Immature natural killer cell (primary cell): ENCODE measurements around the gene WDR54. TPM values are rescaled to one million over a fixed set of nuclear protein-coding genes. Genes with fewer than 3 reads are reported as not detected.
A peak's percentile ranks its signal among the peaks of the same experiment; 100 is the strongest.

Experiments used
- DNase-seq, 3 donors: peaks; one replicate each; pipeline ENCODE4 v3.0.0; 2022; ENCODE audit warnings: mixed read lengths in 1 of 3
- H3K27ac Mint-ChIP-seq, 6 donors: one replicate each; pipeline ENCODE4 v1.8.0; 2020; ENCODE audit warnings: mixed read lengths in 6 of 6, mild to moderate bottlenecking in 5 of 6, inconsistent platforms in 4 of 6, moderate library complexity in 3 of 6
- H3K27me3 Mint-ChIP-seq, 3 donors: one replicate each; pipeline ENCODE4 v1.8.0; 2020 to 2021; ENCODE audit warnings: low read depth in 3 of 3, mild to moderate bottlenecking in 3 of 3, mixed read lengths in 3 of 3, moderate library complexity in 3 of 3, inconsistent platforms in 1 of 3
- H3K36me3 Mint-ChIP-seq, 3 donors: one replicate each; pipeline ENCODE4 v1.8.0; 2020; ENCODE audit warnings: mixed read lengths in 3 of 3, inconsistent platforms in 2 of 3, mild to moderate bottlenecking in 2 of 3
- H3K4me1 Mint-ChIP-seq, 2 donors: one replicate each; pipeline ENCODE4 v1.8.0; 2020; ENCODE audit warnings: inconsistent platforms in 2 of 2, mild to moderate bottlenecking in 2 of 2, mixed read lengths in 2 of 2, moderate library complexity in 1 of 2
- H3K4me3 Mint-ChIP-seq, 5 donors: one replicate each; pipeline ENCODE4 v1.8.0; 2020; ENCODE audit warnings: mild to moderate bottlenecking in 5 of 5, mixed read lengths in 5 of 5, inconsistent platforms in 3 of 5, moderate library complexity in 3 of 5
- H3K9me3 Mint-ChIP-seq, 6 donors: one replicate each; pipeline ENCODE4 v1.8.0; 2020; ENCODE audit warnings: mild to moderate bottlenecking in 6 of 6, mixed read lengths in 6 of 6, inconsistent platforms in 4 of 6, moderate library complexity in 3 of 6
- polyA plus RNA-seq, 3 donors: library from polyadenylated mRNA; unstranded; fragments of 300-500 nt; fragmentation: Illumina TruSeq; gene quantifications; one replicate each; pipeline ENCODE4 v1.2.3, GENCODE V29; 2021

The WDR54 gene
- polyA plus RNA-seq, 3 donors from 2014 or later = 38.0 to 94.8 (median 47.7) TPM

DNA sequence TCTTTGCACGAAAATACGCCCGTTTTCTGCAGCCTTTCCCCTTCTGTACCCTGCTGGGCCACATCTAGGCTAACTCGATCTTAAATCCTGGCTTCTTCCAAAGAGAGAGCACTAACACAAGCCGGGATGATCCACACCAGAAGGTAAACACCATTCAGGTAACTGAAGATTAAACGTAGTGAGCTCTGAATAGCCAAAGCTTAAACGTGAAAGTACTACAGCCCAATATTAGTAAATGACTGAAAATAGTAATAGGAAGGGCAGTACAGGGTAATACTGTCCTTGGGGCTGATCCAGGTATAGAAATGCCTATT is 51.4 kb downstream of the WDR54 start:
- Mint-ChIP-seq H3K27me3 (peaks cover 9 to 22% (median 17%) of the 10 kb centered on the region in 3 donors), H3K4me1 (peaks cover 27 to 28% of the 10 kb centered on the region in 2 donors), H3K36me3 (peaks cover 7 to 16% (median 8%) of the 10 kb centered on the region in 3 donors), H3K4me3 (peak overlapping the region; percentile 90 to 99 (median 97)), H3K9me3 (no peaks in the 10 kb centered on the region), H3K27ac (peak overlapping the region; percentile 94 to 100 (median 100))
- DNase-seq = no peak

DNA sequence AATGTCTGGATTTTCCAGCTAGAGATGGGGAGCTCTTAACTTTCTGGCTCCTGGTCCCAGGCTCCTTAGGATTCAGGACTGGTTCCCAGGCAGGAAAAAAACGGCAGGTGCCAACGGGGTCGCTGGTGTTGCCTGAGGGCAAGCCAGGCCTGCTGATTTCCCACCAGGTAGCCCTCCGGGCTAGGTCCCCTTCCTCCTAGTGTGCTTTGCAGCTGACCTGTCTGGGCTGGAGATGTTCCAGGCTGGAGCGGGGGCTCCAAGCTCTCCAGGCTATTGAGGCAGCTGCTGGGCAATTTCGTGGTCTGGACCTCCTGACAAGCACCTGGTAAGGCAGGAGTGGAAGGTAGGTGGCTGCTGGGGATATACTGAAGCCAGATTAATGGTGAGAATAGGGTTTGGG is 53.0 kb downstream of the WDR54 start:
- Mint-ChIP-seq H3K4me1 (peaks cover 27 to 28% of the 10 kb centered on the region in 2 donors), H3K27ac (peak overlapping the region in 4 of 6 donors; percentile 45 to 71 (median 63)), H3K9me3 (no peaks in the 10 kb centered on the region), H3K27me3 (peaks cover 9 to 22% (median 17%) of the 10 kb centered on the region in 3 donors), H3K36me3 (peaks cover 7 to 16% (median 8%) of the 10 kb centered on the region in 3 donors), H3K4me3 (peak overlapping the region in 1 of 5 donors; percentile 25)
- DNase-seq = no peak

DNA sequence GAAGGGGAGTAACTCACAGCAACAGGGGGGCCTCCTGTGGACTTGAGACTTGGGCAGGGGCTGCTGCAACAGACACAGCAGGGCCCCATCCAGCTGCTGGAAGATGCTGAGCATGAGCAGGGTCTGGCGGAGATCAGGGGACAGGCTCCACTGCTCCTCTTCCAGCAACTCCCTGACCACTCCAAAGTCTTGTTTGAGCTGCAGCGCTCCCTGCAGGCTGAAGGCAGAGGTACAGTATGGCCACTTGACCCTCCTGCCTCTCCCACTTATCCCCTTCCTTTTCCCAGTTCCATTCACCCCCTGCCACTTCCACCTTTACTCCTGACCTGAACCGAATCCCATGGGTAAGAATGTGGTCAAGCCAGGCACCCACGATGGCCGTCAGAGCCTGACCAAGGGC is 53.4 kb downstream of the WDR54 start:
- no peaks in the 10 kb centered on the region for H3K9me3 Mint-ChIP-seq
- peak overlapping the region in 1 of 6 donors; percentile 51 for H3K27ac Mint-ChIP-seq
- H3K4me3 Mint-ChIP-seq = no peak overlapping the region
- H3K4me1 Mint-ChIP-seq = peaks cover 28 to 29% of the 10 kb centered on the region in 2 donors
- peaks cover 9 to 22% (median 17%) of the 10 kb centered on the region in 3 donors for H3K27me3 Mint-ChIP-seq
- H3K36me3 Mint-ChIP-seq = peaks cover 7 to 18% (median 8%) of the 10 kb centered on the region in 3 donors
- DNase-seq = no peak

Other genes starting within 250 kb of the WDR54 start
- gene MOB1A, start 242.9 kb upstream of the WDR54 start, polyA plus RNA-seq = 100 to 1,000 TPM; 198 to 215 (median 208) TPM
- gene MTHFD2, start 223.1 kb upstream of the WDR54 start, polyA plus RNA-seq = 10 to 100 TPM; 20.3 to 25.8 (median 20.4) TPM
- gene SLC4A5, start 78.3 kb upstream of the WDR54 start, polyA plus RNA-seq = not detected
- gene DCTN1, start 41.4 kb upstream of the WDR54 start, polyA plus RNA-seq = 100 to 1,000 TPM in 1 of 3 donors, 10 to 100 TPM in 2; 38.0 to 106 (median 50.9) TPM
- 1 to 10 TPM in 2 of 3 donors, not detected in 1; 1.6 TPM for gene C2orf81, start 111 bp upstream of the WDR54 start, polyA plus RNA-seq
- gene RTKN, start 20.2 kb downstream of the WDR54 start, polyA plus RNA-seq = 10 to 100 TPM in 1 of 3 donors, 1 to 10 TPM in 2; 5.8 to 10.8 (median 8.4) TPM
- gene INO80B, start 33.4 kb downstream of the WDR54 start, polyA plus RNA-seq = 10 to 100 TPM in 1 of 3 donors, 1 to 10 TPM in 2; 3.9 to 11.1 (median 9.3) TPM
- 10 to 100 TPM; 45.6 to 56.1 (median 54.0) TPM for gene WBP1, start 36.7 kb downstream of the WDR54 start, polyA plus RNA-seq
- gene MOGS, start 43.7 kb downstream of the WDR54 start, polyA plus RNA-seq = 10 to 100 TPM; 45.1 to 73.5 (median 46.7) TPM
- 100 to 1,000 TPM in 2 of 3 donors, 10 to 100 TPM in 1; 83.8 to 152 (median 119) TPM for gene MRPL53, start 51.0 kb downstream of the WDR54 start, polyA plus RNA-seq
- 10 to 100 TPM in 1 of 3 donors, 1 to 10 TPM in 2; 4.1 to 16.6 (median 4.4) TPM for gene CCDC142, start 61.3 kb downstream of the WDR54 start, polyA plus RNA-seq
- gene TTC31, start 61.4 kb downstream of the WDR54 start, polyA plus RNA-seq = 10 to 100 TPM; 15.9 to 35.1 (median 31.9) TPM
- not detected for gene LBX2, start 77.9 kb downstream of the WDR54 start, polyA plus RNA-seq
- gene PCGF1, start 86.0 kb downstream of the WDR54 start, polyA plus RNA-seq = 10 to 100 TPM; 18.8 to 22.8 (median 19.5) TPM
- not detected for gene TLX2, start 92.7 kb downstream of the WDR54 start, polyA plus RNA-seq
- not detected for gene DQX1, start 104.5 kb downstream of the WDR54 start, polyA plus RNA-seq
- 100 to 1,000 TPM; 107 to 126 (median 118) TPM for gene AUP1, start 108.0 kb downstream of the WDR54 start, polyA plus RNA-seq
- gene HTRA2, start 108.2 kb downstream of the WDR54 start, polyA plus RNA-seq = 10 to 100 TPM; 26.5 to 27.2 (median 27.0) TPM
- under 1 TPM in 2 of 3 donors, not detected in 1; 0.19 to 0.22 TPM for gene LOXL3, start 132.2 kb downstream of the WDR54 start, polyA plus RNA-seq
- gene DOK1, start 133.0 kb downstream of the WDR54 start, polyA plus RNA-seq = 10 to 100 TPM; 18.4 to 42.7 (median 28.4) TPM
- gene M1AP, start 226.6 kb downstream of the WDR54 start, polyA plus RNA-seq = not detected
- 1 to 10 TPM; 3.7 to 9.5 (median 6.7) TPM for gene SEMA4F, start 232.5 kb downstream of the WDR54 start, polyA plus RNA-seq